H1 (cell line): ENCODE measurements around the gene NFATC4. TPM values are rescaled to one million over a fixed set of nuclear protein-coding genes. Genes with fewer than 3 reads are reported as not detected.

Source experiments
- CTCF ChIA-PET: fragments of 300-600 bp; sonication (Branson Sonifier 250); formaldehyde crosslinking; loops from one replicate; lab custom pipeline; 2021; ENCODE audit not compliant: partially characterized antibody; lab: Charles Lee
- POLR2A ChIA-PET: fragments of 300-600 bp; sonication (Branson Sonifier 250); formaldehyde crosslinking; loops from one replicate; lab custom pipeline; 2021; ENCODE audit warnings: inconsistent platforms; ENCODE audit not compliant: partially characterized antibody; lab: Charles Lee
- DNase-seq, 2 experiments: peaks; one replicate each; pipeline versions ENCODE4 v3.0.0 to v3.0.0-alpha.2; 2010 to 2022; ENCODE audit warnings: low spot score in 2 of 2, low read depth in 1 of 2, mixed read lengths in 1 of 2
- FAIRE-seq: peaks from 2 replicates; lab custom pipeline; 2011; peaks lifted over from hg19 to GRCh38; lab: Jason Lieb, UNC
- H2AFZ ChIP-seq: 2 replicates; pipeline ENCODE4 v1.8.1; 2012; ENCODE audit warnings: low read length, inconsistent platforms
- H2AK5ac ChIP-seq: 2 replicates; pipeline ENCODE4 v1.6.1; 2013; ENCODE audit warnings: low read depth, low read length
- H2BK120ac ChIP-seq: replicated peaks from 2 replicates; pipeline ENCODE3; 2013; ENCODE audit warnings: low read depth, low read length, inconsistent platforms
- H2BK12ac ChIP-seq: 2 replicates; pipeline ENCODE4 v1.6.1; 2013; ENCODE audit warnings: low read depth, low read length
- H2BK15ac ChIP-seq: 2 replicates; pipeline ENCODE4 v1.6.1; 2013; ENCODE audit warnings: low read length
- H2BK20ac ChIP-seq: 2 replicates; pipeline ENCODE4 v1.6.1; 2013; ENCODE audit warnings: low read length
- H2BK5ac ChIP-seq: 2 replicates; pipeline ENCODE4 v1.6.1; 2013; ENCODE audit warnings: low read depth, low read length
- H3K14ac ChIP-seq: 2 replicates; pipeline ENCODE4 v1.6.1; 2013; ENCODE audit warnings: inconsistent platforms; ENCODE audit not compliant: insufficient read length
- H3K18ac ChIP-seq: 2 replicates; pipeline ENCODE4 v1.6.1; 2013; ENCODE audit warnings: low read length; ENCODE audit errors: extremely low read depth
- H3K23ac ChIP-seq: 2 replicates; pipeline ENCODE4 v1.6.1; 2013; ENCODE audit warnings: inconsistent platforms; ENCODE audit not compliant: insufficient read length
- H3K23me2 ChIP-seq: 2 replicates; pipeline ENCODE4 v1.6.1; 2013; ENCODE audit warnings: low read depth, low read length
- H3K27ac ChIP-seq: 2 replicates; pipeline ENCODE4 v1.6.1; 2011; ENCODE audit warnings: low read depth, low read length, inconsistent platforms
- H3K27me3 ChIP-seq, 4 experiments: replicated peaks in 1 of 4; 1 replicate in 1 of 4; 2 replicates in 3 of 4; pipeline versions ENCODE4 v1.6.1 to v1.8.1; 2011 to 2013; ENCODE audit warnings: low read length in 3 of 4, mild to moderate bottlenecking in 3 of 4, inconsistent platforms in 2 of 4, mixed read lengths in 2 of 4, moderate library complexity in 1 of 4; ENCODE audit not compliant: control insufficient read depth in 3 of 4, insufficient read depth in 3 of 4; ENCODE audit errors: extremely low read depth in 1 of 4
- H3K36me3 ChIP-seq, 4 experiments: 2 replicates each; pipeline versions ENCODE4 v1.6.1 to v1.8.1; 2011 to 2013; ENCODE audit warnings: mild to moderate bottlenecking in 4 of 4, low read length in 3 of 4, moderate library complexity in 2 of 4, control low read depth in 1 of 4, inconsistent platforms in 1 of 4; ENCODE audit not compliant: insufficient read depth in 4 of 4, control insufficient read depth in 2 of 4
- H3K4ac ChIP-seq: replicated peaks from 2 replicates; pipeline ENCODE3; 2013; ENCODE audit warnings: low read length, low read depth, mixed read lengths, inconsistent platforms; ENCODE audit not compliant: insufficient read length
- H3K4me1 ChIP-seq, 4 experiments: replicated peaks in 1 of 4; 1 replicate in 1 of 4; 2 replicates in 3 of 4; pipeline versions ENCODE4 v1.6.1 to v1.8.1; 2011 to 2013; ENCODE audit warnings: low read length in 3 of 4, inconsistent platforms in 2 of 4, mixed read lengths in 1 of 4; ENCODE audit not compliant: insufficient read depth in 4 of 4, control insufficient read depth in 3 of 4
- H3K4me2 ChIP-seq, 2 experiments: 2 replicates each; pipeline versions ENCODE4 v1.6.1 to v1.8.1; 2011 to 2013; ENCODE audit warnings: low read depth in 2 of 2, low read length in 2 of 2, control low read depth in 1 of 2, inconsistent platforms in 1 of 2, mild to moderate bottlenecking in 1 of 2; ENCODE audit not compliant: insufficient read depth in 1 of 2
- H3K4me3 ChIP-seq, 4 experiments: fragments of 200-600, 300-600 bp in 1 of 4; sonication (generic), shearing (Covaris generic), sonication (Bioruptor Twin) in 1 of 4; 2 replicates each; pipeline versions ENCODE4 v1.5.1 to v1.8.1; 2011 to 2016; ENCODE audit warnings: low read length in 4 of 4, low read depth in 3 of 4, control low read depth in 2 of 4, inconsistent platforms in 2 of 4, mild to moderate bottlenecking in 2 of 4, mixed read lengths in 1 of 4, moderate library complexity in 1 of 4; ENCODE audit not compliant: insufficient read depth in 2 of 4; ENCODE audit errors: extremely low read depth in 1 of 4
- H3K56ac ChIP-seq: replicated peaks from 2 replicates; pipeline ENCODE3; 2013; ENCODE audit warnings: low read depth, mild to moderate bottlenecking, mixed read lengths, low read length, inconsistent platforms; ENCODE audit not compliant: insufficient read length
- H3K79me1 ChIP-seq: 2 replicates; pipeline ENCODE4 v1.6.1; 2013; ENCODE audit warnings: low read depth, low read length, control low read depth
- H3K79me2 ChIP-seq, 2 experiments: 2 replicates each; pipeline versions ENCODE4 v1.6.1 to v1.8.1; 2012 to 2013; ENCODE audit warnings: low read length in 2 of 2, mild to moderate bottlenecking in 2 of 2, inconsistent platforms in 1 of 2; ENCODE audit not compliant: insufficient read depth in 2 of 2, control insufficient read depth in 1 of 2
- H3K9ac ChIP-seq, 4 experiments: replicated peaks in 1 of 4; 1 replicate in 1 of 4; 2 replicates in 3 of 4; pipeline versions ENCODE4 v1.6.1 to v1.8.1; 2011 to 2013; ENCODE audit warnings: low read depth in 3 of 4, low read length in 3 of 4, control low read depth in 2 of 4, mild to moderate bottlenecking in 2 of 4, moderate library complexity in 2 of 4, inconsistent platforms in 1 of 4; ENCODE audit errors: extremely low read depth in 1 of 4
- H3K9me3 ChIP-seq, 2 experiments: 2 replicates each; pipeline versions ENCODE4 v1.6.1 to v1.8.1; 2012 to 2013; ENCODE audit warnings: mild to moderate bottlenecking in 2 of 2, moderate library complexity in 2 of 2, control low read depth in 1 of 2, inconsistent platforms in 1 of 2, low read depth in 1 of 2, low read length in 1 of 2, mixed read lengths in 1 of 2; ENCODE audit not compliant: insufficient read depth in 2 of 2
- H4K20me1 ChIP-seq, 2 experiments: replicated peaks in 1 of 2; 2 replicates each; pipeline versions ENCODE3 to v1.8.1; 2011 to 2013; ENCODE audit warnings: inconsistent platforms in 2 of 2, low read length in 2 of 2, mild to moderate bottlenecking in 1 of 2; ENCODE audit not compliant: insufficient read depth in 2 of 2, control insufficient read depth in 1 of 2
- H4K5ac ChIP-seq: 2 replicates; pipeline ENCODE4 v1.6.1; 2013; ENCODE audit warnings: low read length, low read depth, mixed read lengths, inconsistent platforms; ENCODE audit not compliant: insufficient read length
- H4K8ac ChIP-seq: 2 replicates; pipeline ENCODE4 v1.8.0; 2013; ENCODE audit warnings: mild to moderate bottlenecking, moderate library complexity, low read length, inconsistent platforms; ENCODE audit not compliant: insufficient read depth; ENCODE audit errors: extremely low read depth
- H4K91ac ChIP-seq: replicated peaks from 2 replicates; pipeline ENCODE3; 2013; ENCODE audit warnings: low read length, mixed read lengths, inconsistent platforms; ENCODE audit not compliant: insufficient read length
- MAFK ChIP-seq: IDR thresholded peaks from 2 replicates; pipeline ENCODE4 v1.6.1; 2012; ENCODE audit warnings: low read depth, mild to moderate bottlenecking, improper control_type of control experiment, low read length
- PHF8 ChIP-seq: fragments of 200-600 bp; sonication (generic); conservative IDR thresholded peaks from 2 replicates; pipeline ENCODE4 v1.7.1; 2012; ENCODE audit warnings: low read depth, mild to moderate bottlenecking, inconsistent platforms, low read length, moderate library complexity
- WGBS, 2 experiments: shearing (Covaris generic) in 1 of 2; methylation state at CpG; one replicate each; pipeline versions ENCODE4 v1.1.6 to v1.1.7; 2013 to 2015; ENCODE audit warnings: low lambda C conversion rate in 2 of 2, mixed read lengths in 2 of 2, inconsistent platforms in 1 of 2, low coverage in 1 of 2, missing lambda C conversion rate in 1 of 2; ENCODE audit not compliant: insufficient replicate concordance in 2 of 2, insufficient coverage in 1 of 2, insufficient read length in 1 of 2; ENCODE audit errors: extremely low coverage in 1 of 2, missing lambda C conversion rate in 1 of 2; 5-methylcytosine and 5-hydroxymethylcytosine counted together
- polyA plus RNA-seq, 7 experiments: library from polyadenylated mRNA; depleted of rRNA in 3 of 7; stranded (reverse) in 5 of 7; unstranded in 2 of 7; fragments of >200 nt in 5 of 7; fragments of 200-250 nt in 2 of 7; gene quantifications; 1 replicate in 5 of 7; 2 replicates in 1 of 7; 4 replicates in 1 of 7; pipeline versions ENCODE4 v1.2.1 to v1.2.3, GENCODE V29; 2011 to 2013; ENCODE audit warnings: missing spikeins in 2 of 7, mixed read lengths in 2 of 7
- total RNA-seq: library from RNA; stranded (reverse); fragmentation: NEBNext Ultra II Directional; extraction: Animal tissue kit (Norgen Biotek cat#: 25700); gene quantifications from 2 replicates; pipeline ENCODE4 v1.2.1, GENCODE V29; 2021

NFATC4 gene
- total and polyA plus RNA-seq, 2 of the 8 experiments (the other 6 are each of a cell fraction or from before 2014, with no cell fraction given): 47.3 to 50.3 TPM

DNA sequence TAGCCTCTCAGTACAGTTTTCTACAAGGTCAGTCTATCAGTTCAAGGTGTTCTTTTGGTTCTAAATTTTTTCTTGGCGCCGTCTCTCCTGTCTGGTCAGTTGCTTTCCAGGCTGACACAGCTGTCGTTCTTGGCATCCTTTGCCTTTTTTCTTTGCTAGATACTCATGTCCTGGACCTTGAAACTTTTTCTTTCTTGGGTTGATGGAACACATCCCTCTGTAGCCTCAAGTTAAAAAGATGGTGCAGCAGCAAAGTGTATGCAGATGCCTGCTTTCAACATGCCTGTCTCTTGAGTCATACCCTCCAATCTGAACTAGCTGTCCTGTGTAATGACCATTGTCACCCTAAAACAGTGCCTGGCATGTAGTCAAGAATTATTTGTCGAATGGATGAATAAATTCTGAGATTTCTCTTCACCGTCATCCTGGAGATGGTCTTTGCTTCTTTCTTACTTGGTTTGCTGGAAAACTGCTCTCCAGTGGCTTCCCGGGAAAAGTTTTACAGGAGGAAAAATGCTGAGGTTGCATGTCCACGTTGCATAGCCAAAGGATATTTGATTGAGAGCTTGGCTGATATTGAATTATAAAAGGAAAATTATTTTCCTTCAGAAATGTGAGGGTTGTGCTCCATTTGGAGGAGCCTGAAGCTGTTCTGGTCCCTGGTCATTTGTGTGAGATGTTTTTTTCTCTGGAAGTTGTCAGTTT, 35.5 kb downstream of the NFATC4 start:
- Histone ChIP-seq H3K9me3 (no peaks in the 10 kb centered on the region), H4K8ac (no peak overlapping the region), H3K9ac (no peak overlapping the region), H2BK5ac (no peak overlapping the region), H3K4me1 (peaks cover 0 to 6% (median 4%) of the 10 kb centered on the region in 4 experiments; a peak in 4 of 7 replicates), H2BK15ac (no peak overlapping the region), H2AFZ (no peak overlapping the region), H3K79me1 (peaks cover 3% of the 10 kb centered on the region; the same call in 1 of the 2 replicates), H2BK120ac (no peak overlapping the region), H3K56ac (no peak overlapping the region), H3K23me2 (peaks cover 10% of the 10 kb centered on the region; the same call in 1 of the 2 replicates), H4K20me1 (peaks cover 0 to 2% of the 10 kb centered on the region in 2 experiments), H3K4ac (no peak overlapping the region), H4K5ac (no peak overlapping the region), H3K4me3 (no peak overlapping the region), H4K91ac (no peak overlapping the region), H3K79me2 (no peaks in the 10 kb centered on the region), H3K4me2 (no peak overlapping the region), H2AK5ac (no peak overlapping the region), H3K36me3 (no peaks in the 10 kb centered on the region; a peak in 1 of 8 replicates), H3K14ac (no peak overlapping the region), H3K23ac (no peak overlapping the region), H2BK12ac (no peak overlapping the region), H2BK20ac (no peak overlapping the region), H3K27me3 (no peaks in the 10 kb centered on the region), H3K27ac (no peak overlapping the region), H3K18ac (no peak overlapping the region)
- FAIRE-seq: no peak
- WGBS, 2 experiments: 87% methylated on average over 7 of the region's 7 CpGs; no CpG with 5 or more reads in 1 of the 2 experiments
- ChIA-PET CTCF (interaction anchor here (1.0 to 10.7 kb wide), 6 partner anchors 9 to 37 kb away, joined by 4 to 69 read pairs (median 8); no protein-coding TSS in a partner anchor), POLR2A (interaction anchor here (1.8 to 2.3 kb wide), 2 partner anchors 9 to 26 kb away, joined by 4 to 5 read pairs; no protein-coding TSS in a partner anchor)
- TF ChIP-seq MAFK (peak; percentile 35; the same call in 1 of the 2 replicates), PHF8 (no peak)
- no peak for DNase-seq
